Measurements from ENCODE around the gene PPP1R12C.

PPP1R12C gene

DNA sequence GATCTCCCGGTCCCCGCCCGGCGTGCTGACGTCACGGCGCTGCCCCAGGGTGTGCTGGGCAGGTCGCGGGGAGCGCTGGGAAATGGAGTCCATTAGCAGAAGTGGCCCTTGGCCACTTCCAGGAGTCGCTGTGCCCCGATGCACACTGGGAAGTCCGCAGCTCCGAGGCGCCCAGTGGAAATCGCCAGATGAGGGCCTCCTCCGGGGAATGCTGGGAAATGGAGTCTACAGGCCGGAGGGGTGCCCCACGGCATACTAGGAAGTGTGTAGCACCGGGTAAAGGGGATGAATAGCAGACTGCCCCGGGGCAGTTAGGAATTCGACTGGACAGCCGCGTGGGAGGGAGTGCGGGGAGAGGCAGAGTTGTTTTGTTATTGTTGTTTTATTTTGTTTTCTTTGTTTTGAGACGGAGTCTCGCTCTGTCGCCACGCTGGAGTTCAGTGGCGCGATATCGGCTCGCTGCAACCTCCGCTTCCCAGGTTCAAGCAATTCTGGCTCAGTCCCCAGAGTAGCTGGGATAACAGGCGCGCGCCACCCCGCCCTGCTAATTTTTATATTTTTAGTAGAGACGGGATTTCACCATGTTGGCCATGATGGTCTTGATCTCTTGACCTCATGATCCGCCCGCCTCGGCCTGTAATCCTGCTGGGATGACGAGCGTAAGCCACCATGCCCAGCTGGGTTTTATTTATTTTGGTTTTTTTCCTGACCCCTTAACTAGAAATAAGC, 390 bp upstream of the PPP1R12C start:
- Histone ChIP-seq H3K79me2 (ENCODE audit: insufficient read depth, low read length) (no peaks in the 10 kb centered on the region), H3K9me2 (ENCODE audit: low read depth, low read length) (no peaks in the 10 kb centered on the region), H3K4me1 (ENCODE audit: insufficient read depth, low read length, severe bottlenecking) (peaks cover 52% of the 10 kb centered on the region), H3F3A (ENCODE audit: insufficient read depth, low read length) (no peaks in the 10 kb centered on the region), H4K20me1 (ENCODE audit: insufficient read depth, low read length) (no peaks in the 10 kb centered on the region), H3K4me2 (ENCODE audit: low read length) (peak overlapping the region; percentile 68), H3K9ac (ENCODE audit: low read length) (peak overlapping the region; percentile 68), H2AFZ (ENCODE audit: low read length) (no peak overlapping the region), H3K27me3 (ENCODE audit: insufficient read depth, low read length) (no peaks in the 10 kb centered on the region), H3K9me3 (ENCODE audit: low read length) (no peaks in the 10 kb centered on the region), H3K4me3 (ENCODE audit: low read depth, low read length, poor library complexity, severe bottlenecking) (peak overlapping the region; percentile 70), H3K27ac (ENCODE audit: low read depth, low read length, poor library complexity, severe bottlenecking) (no peak overlapping the region), H3K36me3 (ENCODE audit: insufficient read depth, low read length) (no peaks in the 10 kb centered on the region; the same call in 1 of the 2 replicates)
- TF ChIP-seq CTCF (IDR thresholded peaks at IDR 0.05; ENCODE audit: low read length) (no peak), EZH2 (IDR thresholded peaks at IDR 0.05; ENCODE audit: borderline replicate concordance, low read length) (no peak)

GRCh38 chr19:55116232-55116858, 1.1 kb downstream of the PPP1R12C start:
- Histone ChIP-seq H3K4me1 (ENCODE audit: insufficient read depth, low read length, severe bottlenecking) (peaks cover 52% of the 10 kb centered on the region), H3K27ac (ENCODE audit: low read depth, low read length, poor library complexity, severe bottlenecking) (peak overlapping the region; percentile 50), H3K9me3 (ENCODE audit: low read length) (no peaks in the 10 kb centered on the region), H4K20me1 (ENCODE audit: insufficient read depth, low read length) (no peaks in the 10 kb centered on the region), H3K36me3 (ENCODE audit: insufficient read depth, low read length) (peaks cover 6% of the 10 kb centered on the region), H3K79me2 (ENCODE audit: insufficient read depth, low read length) (no peaks in the 10 kb centered on the region), H3K9me2 (ENCODE audit: low read depth, low read length) (no peaks in the 10 kb centered on the region), H2AFZ (ENCODE audit: low read length) (no peak overlapping the region), H3K9ac (ENCODE audit: low read length) (peak overlapping the region; percentile 74), H3K4me3 (ENCODE audit: low read depth, low read length, poor library complexity, severe bottlenecking) (peak overlapping the region; percentile 75), H3F3A (ENCODE audit: insufficient read depth, low read length) (no peaks in the 10 kb centered on the region), H3K27me3 (ENCODE audit: insufficient read depth, low read length) (no peaks in the 10 kb centered on the region), H3K4me2 (ENCODE audit: low read length) (peak overlapping the region; percentile 89)
- TF ChIP-seq CTCF (IDR thresholded peaks at IDR 0.05; ENCODE audit: low read length) (peak; percentile 10; the same call in 1 of the 2 replicates), EZH2 (IDR thresholded peaks at IDR 0.05; ENCODE audit: borderline replicate concordance, low read length) (no peak)

GRCh38 chr19:55115446-55116065, 1.9 kb downstream of the PPP1R12C start:
- Histone ChIP-seq H4K20me1 (ENCODE audit: insufficient read depth, low read length) (no peaks in the 10 kb centered on the region), H3F3A (ENCODE audit: insufficient read depth, low read length) (no peaks in the 10 kb centered on the region), H3K9me3 (ENCODE audit: low read length) (no peaks in the 10 kb centered on the region), H3K36me3 (ENCODE audit: insufficient read depth, low read length) (peaks cover 6% of the 10 kb centered on the region; the same call in 1 of the 2 replicates), H3K4me3 (ENCODE audit: low read depth, low read length, poor library complexity, severe bottlenecking) (peak overlapping the region; percentile 75), H3K4me2 (ENCODE audit: low read length) (peak overlapping the region; percentile 89), H3K4me1 (ENCODE audit: insufficient read depth, low read length, severe bottlenecking) (peaks cover 44% of the 10 kb centered on the region), H3K27ac (ENCODE audit: low read depth, low read length, poor library complexity, severe bottlenecking) (no peak overlapping the region), H3K79me2 (ENCODE audit: insufficient read depth, low read length) (no peaks in the 10 kb centered on the region), H3K27me3 (ENCODE audit: insufficient read depth, low read length) (no peaks in the 10 kb centered on the region), H3K9me2 (ENCODE audit: low read depth, low read length) (no peaks in the 10 kb centered on the region), H3K9ac (ENCODE audit: low read length) (peak overlapping the region; percentile 74; the same call in 1 of the 2 replicates), H2AFZ (ENCODE audit: low read length) (no peak overlapping the region)
- TF ChIP-seq EZH2 (IDR thresholded peaks at IDR 0.05; ENCODE audit: borderline replicate concordance, low read length) (no peak), CTCF (IDR thresholded peaks at IDR 0.05; ENCODE audit: low read length) (no peak)

Measured in OCI-LY1 (cell line).